ENCODE measurements around the gene DGKQ.
"Not testable (repeated sequence)": the region's sequence is repeated elsewhere in the genome, so short reads cannot be mapped to it uniquely, and the experiment has no call there.

The DGKQ gene

DNA sequence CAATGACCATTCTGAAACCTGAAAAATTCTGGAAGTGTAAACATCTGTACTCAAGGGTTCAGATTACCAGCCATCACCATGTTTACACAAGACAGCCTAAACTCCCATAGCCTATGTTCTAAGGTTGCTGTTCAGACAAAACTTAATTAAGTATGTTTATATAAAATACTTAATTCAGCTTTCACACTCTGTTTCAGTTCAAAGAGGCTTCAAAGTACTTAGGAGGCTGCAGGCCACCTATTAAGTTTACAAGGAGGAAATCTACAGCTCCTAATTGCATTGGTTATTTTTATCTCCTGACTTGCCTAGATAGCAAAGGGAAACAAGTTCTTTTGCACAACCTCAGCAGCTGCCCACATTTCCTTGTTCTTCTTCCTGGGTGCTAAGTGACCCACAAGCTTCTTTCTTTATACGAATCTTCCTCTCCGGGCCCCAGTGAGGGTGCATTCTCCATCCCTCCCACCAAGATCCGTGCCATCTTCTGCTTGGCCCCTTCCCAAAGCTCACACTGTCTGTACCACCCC, 43.3 kb downstream of the DGKQ start:
- peak overlapping the region; percentile 70 for H3K4me3 ChIP-seq (ENCODE audit: low read depth, low read length)
- DNase-seq (ENCODE audit: low read depth): peak; percentile 46
- no peak for TF ChIP-seq CTCF (IDR thresholded peaks at IDR 0.05; ENCODE audit: insufficient read depth, low read depth, low read length, missing control alignments)

- no peak for TF ChIP-seq CTCF (IDR thresholded peaks at IDR 0.05; ENCODE audit: insufficient read depth, low read depth, low read length, missing control alignments)
- no peak for DNase-seq (ENCODE audit: low read depth)
- H3K4me3 ChIP-seq (ENCODE audit: low read depth, low read length): no peak overlapping the region
Observed at GRCh38 chr4:929096-929765, 44.1 kb downstream of the DGKQ start.

DNA sequence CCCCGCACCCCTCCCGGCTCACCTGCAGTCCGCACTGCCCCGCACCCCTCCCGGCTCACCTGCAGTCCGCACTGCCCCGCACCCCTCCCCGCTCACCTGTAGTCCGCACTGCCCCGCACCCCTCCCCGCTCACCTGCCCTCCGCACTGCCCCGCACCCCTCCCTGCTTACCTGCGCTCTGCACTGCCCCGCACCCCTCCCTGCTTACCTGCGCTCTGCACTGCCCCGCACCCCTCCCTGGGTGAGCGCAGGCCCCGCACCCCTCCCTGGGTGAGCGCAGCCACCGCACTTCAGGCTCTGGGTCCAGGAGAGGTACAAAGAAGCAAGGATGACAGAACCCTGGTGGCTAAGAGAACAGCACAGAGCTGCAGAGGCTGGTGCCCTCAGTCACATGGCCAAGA, 45.8 kb downstream of the DGKQ start:
- H3K4me3 ChIP-seq (ENCODE audit: low read depth, low read length); DNase-seq (ENCODE audit: low read depth): not testable (repeated sequence)

- peak; percentile 33 for DNase-seq (ENCODE audit: low read depth)
- TF ChIP-seq CTCF (IDR thresholded peaks at IDR 0.05; ENCODE audit: insufficient read depth, low read depth, low read length, missing control alignments): peak; percentile 31
Observed at GRCh38 chr4:926538-926937, 46.8 kb downstream of the DGKQ start.

DNA sequence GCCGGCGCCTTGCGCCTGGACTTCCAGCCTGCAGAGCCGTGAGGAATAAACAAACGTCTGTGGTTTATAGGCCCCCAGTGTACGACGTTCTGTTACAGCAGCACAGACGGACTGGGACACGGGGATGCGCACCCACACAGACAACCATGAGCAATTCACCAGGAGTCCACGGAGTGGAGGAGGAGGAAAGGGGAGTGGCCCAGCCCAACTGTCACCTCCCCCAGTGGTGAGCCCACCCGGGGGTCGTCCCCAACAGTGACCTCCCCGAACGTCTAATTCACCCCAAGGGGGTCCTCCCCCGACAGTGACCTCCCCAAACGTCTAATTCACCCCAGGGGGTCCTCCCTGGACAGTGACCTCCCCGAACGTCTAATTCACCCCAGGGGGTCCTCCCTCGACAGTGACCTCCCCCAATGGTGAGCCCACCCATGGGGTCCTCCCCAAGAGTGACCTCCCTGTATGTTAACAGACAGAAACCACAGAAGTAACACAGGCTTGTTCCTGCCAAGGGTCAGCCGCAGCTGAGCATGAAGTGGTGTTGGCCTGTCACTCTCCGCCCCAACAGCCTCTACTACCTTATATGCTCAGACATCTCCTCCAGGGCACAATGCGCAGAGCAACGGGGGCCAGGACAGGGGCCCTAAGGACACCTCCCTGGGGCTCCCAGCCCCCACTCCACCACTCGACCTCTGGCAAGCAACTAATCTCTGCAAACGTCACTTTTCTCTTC, 47.4 kb downstream of the DGKQ start:
- no peak overlapping the region for H3K4me3 ChIP-seq (ENCODE audit: low read depth, low read length)
- DNase-seq (ENCODE audit: low read depth): no peak
- TF ChIP-seq CTCF (IDR thresholded peaks at IDR 0.05; ENCODE audit: insufficient read depth, low read depth, low read length, missing control alignments): no peak

More at GRCh38 chr4:926538-926937, 46.8 kb downstream of the DGKQ start:
- H3K4me3 ChIP-seq (ENCODE audit: low read depth, low read length): no peak overlapping the region

GRCh38 chr4:925171-925570, 48.2 kb downstream of the DGKQ start:
- no peak for TF ChIP-seq CTCF (IDR thresholded peaks at IDR 0.05; ENCODE audit: insufficient read depth, low read depth, low read length, missing control alignments)
- no peak overlapping the region for H3K4me3 ChIP-seq (ENCODE audit: low read depth, low read length)
- no peak for DNase-seq (ENCODE audit: low read depth)
